Activated naive CD4-positive, alpha-beta T cell treated with anti-CD3 and anti-CD28 coated beads for 36 hours (primary cell): ENCODE measurements around the gene ANKS1A. TPM values are rescaled to one million over a fixed set of nuclear protein-coding genes. Genes with fewer than 3 reads are reported as not detected.

Experiments used
- CTCF ChIA-PET: fragments of 350-600 bp; sonication (Branson Sonifier 250); formaldehyde crosslinking; loops from one replicate; lab custom pipeline; 2021; ENCODE audit warnings: antibody characterized with exemption; lab: Charles Lee
- DNase-seq: peaks from one replicate; pipeline ENCODE4 v3.0.0-alpha.2; 2020
- H3K27ac Mint-ChIP-seq: one replicate; pipeline ENCODE4 v1.8.0; 2021; ENCODE audit warnings: mild to moderate bottlenecking, mixed read lengths
- H3K27me3 Mint-ChIP-seq: one replicate; pipeline ENCODE4 v1.8.0; 2021; ENCODE audit warnings: low read depth, mixed read lengths
- H3K36me3 Mint-ChIP-seq: one replicate; pipeline ENCODE4 v1.8.0; 2021; ENCODE audit warnings: low read depth, mixed read lengths
- H3K4me1 Mint-ChIP-seq: one replicate; pipeline ENCODE4 v1.8.0; 2021; ENCODE audit warnings: low read depth, mixed read lengths
- H3K4me3 Mint-ChIP-seq: one replicate; pipeline ENCODE4 v1.8.0; 2021; ENCODE audit warnings: mild to moderate bottlenecking, moderate library complexity, mixed read lengths
- H3K9me3 Mint-ChIP-seq: one replicate; pipeline ENCODE4 v1.8.0; 2021; ENCODE audit warnings: mixed read lengths
- intact Hi-C: fragments of 100-400 bp; cut with micrococcal nuclease; formaldehyde crosslinking; loops from one replicate; pipeline ENCODE4 v1.15.1; 2023
- total RNA-seq, 2 experiments: library from RNA; stranded (reverse); gene quantifications; one replicate each; pipeline ENCODE4 v1.2.3, GENCODE V29; 2021

The ANKS1A gene
- total RNA-seq, 2 experiments from 2014 or later: 6.5 to 6.8 TPM

DNA sequence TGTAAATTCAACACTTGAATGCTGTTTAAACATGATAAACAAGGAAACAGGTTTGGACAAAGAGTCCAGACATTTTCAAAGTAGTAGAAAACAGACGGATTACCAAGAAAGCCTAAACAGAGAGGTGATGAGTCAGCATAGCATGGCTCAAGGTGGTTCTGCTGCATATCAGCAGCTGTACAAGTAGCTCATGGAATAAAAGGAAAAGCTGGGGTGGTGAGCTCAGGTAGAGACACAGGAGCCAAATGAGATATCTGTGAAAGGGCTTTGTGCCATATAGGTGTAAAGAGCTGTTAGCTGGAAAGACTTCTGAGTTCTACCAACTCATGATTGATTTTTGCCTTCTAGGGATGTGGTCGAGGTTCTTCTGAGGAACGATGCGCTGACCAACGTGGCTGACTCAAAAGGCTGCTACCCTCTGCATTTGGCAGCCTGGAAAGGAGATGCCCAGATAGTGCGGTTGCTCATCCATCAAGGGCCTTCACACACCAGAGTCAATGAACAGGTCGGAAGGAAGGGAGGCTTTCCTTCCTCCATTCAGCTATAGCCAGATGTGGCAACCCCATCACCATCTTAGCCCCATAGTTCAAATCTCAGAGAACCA, 80.7 kb downstream of the ANKS1A start:
- no peak for DNase-seq
- Mint-ChIP-seq H3K27me3 (no peaks in the 10 kb centered on the region), H3K27ac (no peak overlapping the region), H3K9me3 (no peaks in the 10 kb centered on the region), H3K4me3 (no peak overlapping the region), H3K36me3 (peaks cover 5% of the 10 kb centered on the region), H3K4me1 (no peaks in the 10 kb centered on the region)
- CTCF ChIA-PET: interaction anchor here (0.6 kb wide), 1 partner anchor 18 kb away, joined by 3 read pairs; no protein-coding TSS in a partner anchor
- intact Hi-C loops: no loop called here

DNA sequence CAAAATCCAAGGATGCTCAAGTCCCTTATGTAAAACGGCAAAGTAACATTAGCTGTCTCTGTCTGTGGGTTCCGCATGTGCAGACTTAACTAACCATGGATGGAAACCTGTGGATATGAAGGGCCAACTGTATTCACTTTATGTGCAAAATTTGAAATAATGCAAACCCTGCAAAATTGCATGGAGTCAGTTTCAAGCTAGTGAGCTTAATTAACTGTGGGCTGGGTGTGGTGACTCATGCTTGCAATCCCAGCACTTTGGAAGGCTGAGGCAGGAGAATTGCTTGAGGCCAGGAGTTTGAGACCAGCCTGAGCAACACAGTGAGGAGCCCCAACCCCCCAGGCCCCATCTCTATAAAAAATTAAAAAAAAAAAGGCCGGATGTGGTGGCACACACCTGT, 81.4 kb downstream of the ANKS1A start:
- no peak for DNase-seq
- CTCF ChIA-PET: no interaction called here
- intact Hi-C loops: no loop called here
- Mint-ChIP-seq H3K4me1 (no peaks in the 10 kb centered on the region), H3K27me3 (no peaks in the 10 kb centered on the region), H3K4me3 (no peak overlapping the region), H3K36me3 (peaks cover 5% of the 10 kb centered on the region), H3K27ac (no peak overlapping the region), H3K9me3 (no peaks in the 10 kb centered on the region)

DNA sequence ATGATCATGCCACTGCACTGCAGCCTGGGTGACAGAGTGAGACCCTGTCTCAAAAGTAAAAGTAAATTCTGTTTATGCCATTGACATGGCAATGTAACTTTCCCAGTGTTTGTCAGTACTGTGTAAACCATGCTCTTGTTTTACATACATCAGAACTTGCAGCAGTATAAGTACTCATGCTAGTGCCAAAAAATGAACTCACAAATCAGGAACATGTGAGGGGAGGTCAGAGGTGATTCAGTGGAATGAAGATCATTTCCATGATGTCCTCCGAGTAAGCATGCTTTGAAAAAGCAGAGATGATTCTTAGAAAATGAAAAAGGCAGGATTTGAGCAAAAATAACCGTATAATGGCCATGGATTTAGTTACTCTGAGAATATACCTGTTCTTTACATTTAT, 81.9 kb downstream of the ANKS1A start:
- CTCF ChIA-PET: interaction anchor here (0.9 kb wide), 1 partner anchor 10 kb away, joined by 3 read pairs; no protein-coding TSS in a partner anchor
- intact Hi-C loops: no loop called here
- Mint-ChIP-seq H3K4me3 (no peak overlapping the region), H3K4me1 (no peaks in the 10 kb centered on the region), H3K36me3 (peaks cover 5% of the 10 kb centered on the region), H3K27ac (no peak overlapping the region), H3K27me3 (no peaks in the 10 kb centered on the region), H3K9me3 (no peaks in the 10 kb centered on the region)
- no peak for DNase-seq

DNA sequence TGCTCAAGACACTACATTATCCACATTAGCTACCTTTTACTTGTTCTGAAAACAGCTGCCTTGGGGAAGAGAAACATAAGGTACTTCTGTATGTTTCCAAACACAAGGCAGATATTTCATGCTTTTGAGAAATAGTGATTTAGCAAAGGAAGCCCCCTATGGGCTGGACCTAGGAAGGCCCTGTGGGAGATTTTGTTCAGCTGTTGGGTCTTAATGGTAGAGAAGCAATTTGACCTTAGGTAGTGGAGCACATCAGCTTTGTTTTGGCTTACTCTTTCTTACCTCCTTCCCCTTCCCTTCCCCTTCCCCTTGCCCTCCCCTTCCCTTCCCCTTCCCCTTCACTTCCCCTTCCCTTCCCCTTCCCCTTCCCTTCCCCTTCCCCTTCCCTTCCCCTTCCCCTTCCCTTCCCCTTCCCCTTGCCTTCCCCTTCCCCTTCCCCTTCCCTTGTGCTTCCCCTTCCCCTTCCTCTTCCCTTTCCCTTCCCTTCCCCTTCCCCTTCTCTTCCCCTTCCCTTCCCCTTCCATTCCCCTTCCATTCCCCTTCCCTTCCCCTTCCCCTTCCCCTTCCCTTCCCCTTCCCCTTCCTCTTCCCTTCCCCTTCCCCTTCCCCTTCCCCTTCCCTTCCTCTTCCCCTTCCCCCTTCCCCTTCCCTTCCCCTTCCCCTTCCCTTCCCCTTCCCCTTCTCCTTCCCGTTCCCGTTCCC, 84.6 kb downstream of the ANKS1A start:
- intact Hi-C loops: no loop called here
- Mint-ChIP-seq H3K4me1 (no peaks in the 10 kb centered on the region), H3K36me3 (peaks cover 5% of the 10 kb centered on the region), H3K27ac (no peak overlapping the region), H3K4me3 (no peak overlapping the region), H3K9me3 (no peaks in the 10 kb centered on the region), H3K27me3 (no peaks in the 10 kb centered on the region)
- no peak for DNase-seq
- CTCF ChIA-PET: interaction anchor here (1.2 to 1.5 kb wide), 2 partner anchors 11 to 14 kb away, joined by 3 to 5 read pairs; no protein-coding TSS in a partner anchor

DNA sequence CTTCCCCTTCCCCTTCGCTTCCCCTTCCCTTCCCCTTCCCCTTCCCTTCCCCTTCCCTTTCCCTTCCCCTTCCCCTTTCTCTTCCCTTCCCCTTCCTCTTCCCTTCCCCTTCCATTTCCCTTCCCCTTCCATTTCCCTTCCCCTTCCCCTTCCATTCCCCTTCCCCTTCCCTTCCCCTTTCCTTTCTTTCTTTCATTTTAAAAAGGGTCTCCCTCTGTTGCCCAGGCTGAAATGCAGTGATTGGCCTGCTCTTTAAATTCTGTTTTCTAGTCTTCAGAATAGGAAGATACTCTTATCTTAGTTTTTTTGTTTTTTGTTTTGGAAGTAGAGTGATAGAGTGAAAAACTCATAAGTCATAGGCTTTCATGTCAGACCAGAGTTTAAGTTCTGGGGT, 85.2 kb downstream of the ANKS1A start:
- DNase-seq: no peak
- no peaks in the 10 kb centered on the region for H3K4me1 Mint-ChIP-seq
- no peaks in the 10 kb centered on the region for H3K27me3 Mint-ChIP-seq
- CTCF ChIA-PET: no interaction called here
- peaks cover 5% of the 10 kb centered on the region for H3K36me3 Mint-ChIP-seq
- intact Hi-C loops: no loop called here
- no peaks in the 10 kb centered on the region for H3K9me3 Mint-ChIP-seq
- H3K4me3 Mint-ChIP-seq: no peak overlapping the region
- no peak overlapping the region for H3K27ac Mint-ChIP-seq

DNA sequence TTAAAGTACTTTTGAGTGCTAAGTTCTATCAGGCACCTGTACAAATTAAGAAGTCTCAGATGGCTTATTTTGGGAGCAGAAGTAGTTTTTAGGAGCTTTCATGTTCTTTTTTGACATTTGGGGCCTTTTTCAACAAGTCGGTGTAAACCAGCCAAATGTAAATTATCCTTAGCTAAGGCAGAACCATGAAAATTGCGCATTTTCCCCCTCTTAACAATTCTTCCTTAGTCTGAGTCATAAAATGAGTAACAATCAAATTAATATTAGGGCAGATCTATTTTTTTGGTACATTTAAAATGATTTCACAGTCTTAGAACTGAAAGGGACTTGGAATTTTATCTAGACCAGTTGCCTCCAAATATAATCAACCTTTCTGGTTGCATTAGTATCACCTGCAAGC, 87.2 kb downstream of the ANKS1A start:
- CTCF ChIA-PET: interaction anchor here (1.0 to 1.8 kb wide), 2 partner anchors 11 to 264 kb away, joined by 3 to 9 read pairs; no protein-coding TSS in a partner anchor
- H3K4me1 Mint-ChIP-seq: no peaks in the 10 kb centered on the region
- H3K4me3 Mint-ChIP-seq: no peak overlapping the region
- H3K27me3 Mint-ChIP-seq: no peaks in the 10 kb centered on the region
- DNase-seq: no peak
- no peak overlapping the region for H3K27ac Mint-ChIP-seq
- H3K36me3 Mint-ChIP-seq: peaks cover 2% of the 10 kb centered on the region
- intact Hi-C loops: no loop called here
- H3K9me3 Mint-ChIP-seq: no peaks in the 10 kb centered on the region

DNA sequence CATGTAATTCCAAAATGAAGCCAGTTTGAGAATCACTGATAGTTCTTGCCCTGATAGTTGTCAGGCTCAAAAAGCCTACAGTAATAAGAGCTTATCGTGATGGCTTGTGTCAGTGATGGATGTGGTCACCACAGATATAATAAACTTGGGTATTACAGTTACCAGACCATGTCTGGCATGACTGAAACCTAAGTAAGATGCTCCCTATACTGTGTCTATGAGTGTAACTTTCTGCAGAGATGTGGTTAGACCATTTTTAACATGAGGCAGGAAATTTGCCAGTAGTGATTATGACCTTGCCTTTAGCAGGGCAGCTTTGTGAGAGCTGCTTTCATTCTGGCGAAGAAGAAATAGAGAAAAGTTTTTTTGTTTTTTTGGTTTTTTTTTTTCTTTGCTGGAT, 90.2 kb downstream of the ANKS1A start:
- intact Hi-C loops: no loop called here
- H3K36me3 Mint-ChIP-seq: peaks cover 2% of the 10 kb centered on the region
- H3K4me3 Mint-ChIP-seq: no peak overlapping the region
- DNase-seq: no peak
- no peaks in the 10 kb centered on the region for H3K4me1 Mint-ChIP-seq
- H3K27me3 Mint-ChIP-seq: no peaks in the 10 kb centered on the region
- H3K9me3 Mint-ChIP-seq: no peaks in the 10 kb centered on the region
- no peak overlapping the region for H3K27ac Mint-ChIP-seq
- CTCF ChIA-PET: interaction anchor here (0.6 to 1.2 kb wide), 2 partner anchors 27 to 226 kb away, joined by 3 to 4 read pairs; no protein-coding TSS in a partner anchor

DNA sequence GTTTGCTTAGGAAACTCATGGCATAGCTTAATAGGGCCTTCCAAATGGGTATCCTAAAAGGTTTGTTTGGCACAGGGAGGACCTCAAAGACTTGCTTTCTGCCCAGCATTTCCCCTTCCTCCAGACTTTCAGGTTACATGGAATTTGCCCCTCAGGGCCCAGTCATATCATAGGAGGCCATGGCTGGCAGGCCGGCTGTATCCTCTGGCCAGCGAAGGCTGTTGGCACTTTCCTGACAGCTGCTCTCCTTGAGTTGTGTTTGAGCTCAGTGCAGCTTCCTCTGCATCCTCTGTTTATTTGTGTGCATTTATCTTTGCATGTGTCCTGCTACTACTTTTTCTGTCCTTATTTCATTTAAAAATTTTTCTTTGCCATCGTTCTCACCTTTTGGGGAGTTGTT, 90.9 kb downstream of the ANKS1A start:
- Mint-ChIP-seq H3K27me3 (no peaks in the 10 kb centered on the region), H3K27ac (no peak overlapping the region), H3K9me3 (no peaks in the 10 kb centered on the region), H3K36me3 (peaks cover 2% of the 10 kb centered on the region), H3K4me3 (no peak overlapping the region), H3K4me1 (no peaks in the 10 kb centered on the region)
- no peak for DNase-seq
- CTCF ChIA-PET: interaction anchor here (1.2 kb wide), 1 partner anchor 8 kb away, joined by 3 read pairs; no protein-coding TSS in a partner anchor
- intact Hi-C loops: no loop called here

DNA sequence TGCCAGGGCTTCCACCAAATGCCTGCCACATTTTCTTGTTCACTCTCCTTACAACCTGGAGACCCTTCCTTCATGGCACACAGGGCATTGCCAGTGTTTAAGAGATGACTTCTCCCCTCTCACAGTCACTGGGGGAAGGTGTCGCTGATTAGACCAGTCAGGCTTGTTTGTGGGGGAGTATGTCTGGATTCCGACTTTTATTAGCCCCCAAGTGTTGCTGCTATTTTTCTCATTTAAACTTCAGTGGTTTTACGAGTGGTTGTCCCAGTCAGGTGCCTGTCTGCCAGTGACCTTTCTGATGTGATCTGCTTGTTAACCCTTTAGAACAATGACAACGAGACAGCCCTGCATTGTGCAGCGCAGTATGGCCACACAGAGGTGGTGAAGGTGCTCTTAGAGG, 92.3 kb downstream of the ANKS1A start:
- DNase-seq: no peak
- Mint-ChIP-seq H3K27me3 (no peaks in the 10 kb centered on the region), H3K36me3 (peaks cover 3% of the 10 kb centered on the region), H3K4me3 (no peak overlapping the region), H3K9me3 (no peaks in the 10 kb centered on the region), H3K4me1 (no peaks in the 10 kb centered on the region), H3K27ac (no peak overlapping the region)
- intact Hi-C loops: no loop called here
- CTCF ChIA-PET: interaction anchor here (1.2 kb wide), 1 partner anchor 10 kb away, joined by 3 read pairs; no protein-coding TSS in a partner anchor

DNA sequence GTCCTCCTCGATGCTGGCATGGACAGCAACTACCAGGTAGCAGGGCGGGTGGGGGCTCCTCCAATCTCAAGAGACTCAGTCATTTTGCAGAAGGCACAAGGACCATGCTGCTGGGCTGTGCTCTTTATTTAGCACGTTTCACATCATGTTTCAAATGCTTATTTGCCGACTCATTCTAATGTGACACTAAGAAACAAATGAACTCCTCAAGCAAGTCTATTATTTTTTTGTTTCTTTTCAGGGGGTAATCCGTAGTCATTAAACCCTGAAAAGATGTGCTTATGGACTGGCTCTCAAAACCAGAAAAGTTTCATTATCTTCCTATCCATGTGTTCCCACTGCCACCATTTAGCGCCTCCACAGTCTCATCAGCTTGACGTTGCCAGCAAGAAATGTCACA, 92.9 kb downstream of the ANKS1A start:
- Mint-ChIP-seq H3K27ac (no peak overlapping the region), H3K4me1 (no peaks in the 10 kb centered on the region), H3K36me3 (peaks cover 3% of the 10 kb centered on the region), H3K9me3 (no peaks in the 10 kb centered on the region), H3K27me3 (no peaks in the 10 kb centered on the region), H3K4me3 (no peak overlapping the region)
- CTCF ChIA-PET: no interaction called here
- DNase-seq: no peak
- intact Hi-C loops: no loop called here

DNA sequence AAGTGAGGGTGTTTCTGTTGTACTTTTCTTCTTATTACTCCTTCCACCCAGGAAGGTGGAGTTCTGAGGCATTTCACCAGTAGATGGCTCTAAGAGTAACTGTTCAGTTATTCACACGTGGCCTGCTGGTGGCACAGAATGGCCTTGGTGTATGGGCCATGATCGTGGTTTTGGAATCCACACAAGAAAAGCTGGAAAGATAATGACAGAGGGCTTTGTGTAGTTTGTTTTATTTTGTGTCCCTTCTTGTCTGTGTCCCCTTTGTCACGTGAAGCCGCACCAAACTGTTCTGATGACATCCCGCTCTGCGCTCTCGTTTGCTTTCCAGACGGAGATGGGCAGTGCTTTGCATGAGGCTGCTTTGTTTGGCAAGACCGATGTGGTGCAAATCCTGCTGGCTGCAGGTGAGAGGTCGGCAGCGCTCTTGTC, 93.4 kb downstream of the ANKS1A start:
- Mint-ChIP-seq H3K4me1 (no peaks in the 10 kb centered on the region), H3K4me3 (no peak overlapping the region), H3K27me3 (no peaks in the 10 kb centered on the region), H3K36me3 (peaks cover 3% of the 10 kb centered on the region), H3K27ac (no peak overlapping the region), H3K9me3 (no peaks in the 10 kb centered on the region)
- intact Hi-C loops: no loop called here
- CTCF ChIA-PET: interaction anchor here (1.0 kb wide), 1 partner anchor 260 kb away, joined by 3 read pairs; no protein-coding TSS in a partner anchor
- no peak for DNase-seq

DNA sequence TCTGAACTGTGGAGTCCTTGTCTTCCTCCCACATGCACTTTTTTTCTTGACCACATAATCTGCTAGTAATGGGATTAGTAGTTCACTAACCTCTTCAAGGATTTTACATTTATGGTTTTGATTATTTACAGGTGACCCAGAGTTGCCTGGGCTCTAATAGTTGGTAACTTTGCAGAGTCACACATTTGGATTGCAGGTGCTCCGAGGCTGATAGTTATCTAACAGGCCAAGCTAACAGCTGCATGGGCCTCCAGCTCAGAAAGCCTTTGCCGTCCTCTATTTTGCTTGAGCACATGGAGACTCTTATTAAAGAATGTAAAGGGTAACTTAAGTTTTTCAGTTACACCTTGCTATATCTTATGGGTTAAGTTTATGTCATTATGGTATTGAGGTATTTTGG, 95.4 kb downstream of the ANKS1A start:
- no peaks in the 10 kb centered on the region for H3K4me1 Mint-ChIP-seq
- H3K27me3 Mint-ChIP-seq: no peaks in the 10 kb centered on the region
- CTCF ChIA-PET: interaction anchor here (1.3 to 1.8 kb wide), 2 partner anchors 156 to 222 kb away, joined by 6 to 9 read pairs; no protein-coding TSS in a partner anchor
- DNase-seq: no peak
- no peaks in the 10 kb centered on the region for H3K9me3 Mint-ChIP-seq
- intact Hi-C loops: no loop called here
- H3K36me3 Mint-ChIP-seq: peaks cover 3% of the 10 kb centered on the region
- no peak overlapping the region for H3K4me3 Mint-ChIP-seq
- H3K27ac Mint-ChIP-seq: no peak overlapping the region
